ENCODE data around the gene KRTAP5-7.
"Not testable (repeated sequence)": the region's sequence is repeated elsewhere in the genome, so short reads cannot be mapped to it uniquely, and the experiment has no call there.

Gene KRTAP5-7

GRCh38 chr11:71564430-71564829 is 37.4 kb downstream of the KRTAP5-7 start:
- DNase-seq, result no peak

- no peak for DNase-seq
These were observed 38.2 kb downstream of the KRTAP5-7 start, which contains the start of gene KRTAP5-10 for GRCh38 chr11:71565263-71565662. Gene KRTAP5-10 (plus strand): TSS chr11:71565563. CDS start chr11:71565588, 25 bp downstream.

- no peak for DNase-seq
These were observed 39.1 kb downstream of the KRTAP5-7 start for GRCh38 chr11:71566081-71566620.

- DNase-seq, result not testable (repeated sequence)
These were observed 39.8 kb downstream of the KRTAP5-7 start for GRCh38 chr11:71566626-71567599.

GRCh38 chr11:71567633-71568032 is 40.6 kb downstream of the KRTAP5-7 start:
- DNase-seq, result not testable (repeated sequence)

- DNase-seq, result no peak
These were observed 41.8 kb downstream of the KRTAP5-7 start for GRCh38 chr11:71568704-71569349.

- DNase-seq, result not testable (repeated sequence)
These were observed 44.2 kb downstream of the KRTAP5-7 start for GRCh38 chr11:71571101-71571850.

- DNase-seq, result no peak
These were observed 45.7 kb downstream of the KRTAP5-7 start for GRCh38 chr11:71572811-71573210.

GRCh38 chr11:71574418-71574817 is 47.4 kb downstream of the KRTAP5-7 start:
- no peak for DNase-seq

GRCh38 chr11:71575723-71576424 is 48.8 kb downstream of the KRTAP5-7 start:
- no peak for DNase-seq

GRCh38 chr11:71576688-71577465 is 49.8 kb downstream of the KRTAP5-7 start:
- DNase-seq, result not testable (repeated sequence)

GRCh38 chr11:71577469-71578004 is 50.5 kb downstream of the KRTAP5-7 start:
- DNase-seq, result no peak
